PC-9 (cell line): ENCODE results near the gene DBET. TPM values are rescaled to one million over a fixed set of nuclear protein-coding genes. Genes with fewer than 3 reads are reported as not detected.
A peak's percentile ranks its signal among the peaks of the same experiment; 100 is the strongest.
"Not testable (repeated sequence)": the region's sequence is repeated elsewhere in the genome, so short reads cannot be mapped to it uniquely, and the experiment has no call there.

Experiments
- BruUV-seq: library from RNA; stranded (reverse); fragments of 400-500 nt; replicated peaks from 2 replicates; lab custom pipeline; 2021; lab: Mats Ljungman, UMichigan
- CTCF ChIA-PET: fragments of 300-600 bp; sonication (Branson Sonifier 250); formaldehyde crosslinking; loops from one replicate; lab custom pipeline; 2022; ENCODE audit warnings: antibody characterized with exemption; lab: Charles Lee
- POLR2A ChIA-PET: fragments of 300-600 bp; sonication (Branson Sonifier 250); formaldehyde crosslinking; loops from one replicate; lab custom pipeline; 2022; ENCODE audit warnings: antibody characterized with exemption; ENCODE audit not compliant: unreplicated experiment; lab: Charles Lee
- DNase-seq, 2 experiments: peaks; one replicate each; pipeline versions ENCODE4 v3.0.0 to v3.0.0-alpha.2; 2015 to 2022; ENCODE audit warnings: mixed read lengths in 1 of 2
- H2AFZ ChIP-seq: fragments of 200-600 bp; sonication (generic); 2 replicates; pipeline ENCODE4 v1.8.1; 2017; ENCODE audit warnings: antibody characterized with exemption
- H3F3A ChIP-seq: fragments of 200-600 bp; sonication (generic); 2 replicates; pipeline ENCODE4 v1.8.1; 2017; ENCODE audit warnings: antibody characterized with exemption, mild to moderate bottlenecking, low read depth; ENCODE audit not compliant: insufficient read depth
- H3K27ac ChIP-seq: fragments of 200-600 bp; sonication (generic); 2 replicates; pipeline ENCODE4 v1.6.1; 2016; ENCODE audit warnings: mixed run types
- H3K27me3 ChIP-seq: fragments of 200-600 bp; sonication (generic); 2 replicates; pipeline ENCODE4 v1.6.1; 2016; ENCODE audit warnings: low read depth, mixed run types; ENCODE audit not compliant: insufficient read depth
- H3K36me3 ChIP-seq: fragments of 200-600 bp; sonication (generic); 2 replicates; pipeline ENCODE4 v1.6.1; 2016; ENCODE audit warnings: low read depth, mixed run types
- H3K4me1 ChIP-seq: fragments of 200-600 bp; sonication (generic); replicated peaks from 2 replicates; pipeline ENCODE4 v1.6.1; 2016; ENCODE audit warnings: mixed run types; ENCODE audit not compliant: insufficient read depth
- H3K4me2 ChIP-seq: fragments of 200-600 bp; sonication (generic); 2 replicates; pipeline ENCODE4 v1.6.1; 2017; ENCODE audit warnings: mixed run types
- H3K4me3 ChIP-seq: fragments of 200-600 bp; sonication (generic); 2 replicates; pipeline ENCODE4 v1.6.1; 2016; ENCODE audit warnings: mixed run types
- H3K79me2 ChIP-seq: fragments of 200-600 bp; sonication (generic); 2 replicates; pipeline ENCODE4 v1.6.1; 2017; ENCODE audit warnings: low read depth, mixed run types
- H3K9me2 ChIP-seq: fragments of 200-600 bp; sonication (generic); 2 replicates; pipeline ENCODE4 v1.8.1; 2017; ENCODE audit warnings: mild to moderate bottlenecking; ENCODE audit not compliant: insufficient read depth
- H3K9me3 ChIP-seq: fragments of 200-600 bp; sonication (generic); 2 replicates; pipeline ENCODE4 v1.8.1; 2016; ENCODE audit warnings: low read depth; ENCODE audit not compliant: insufficient read depth
- H4K20me1 ChIP-seq: fragments of 200-600 bp; sonication (generic); 2 replicates; pipeline ENCODE4 v1.8.1; 2017; ENCODE audit not compliant: insufficient read depth
- CTCF ChIP-seq: fragments of 200-600 bp; sonication (generic); conservative IDR thresholded peaks from 2 replicates; pipeline ENCODE4 v1.6.1; 2017; ENCODE audit warnings: mixed run types, antibody characterized with exemption, mild to moderate bottlenecking, moderate library complexity
- intact Hi-C: fragments of 100-400 bp; cut with micrococcal nuclease; formaldehyde crosslinking; loops from one replicate; pipeline ENCODE4 v1.10.0; 2022; ENCODE audit not compliant: unreplicated experiment
- total RNA-seq: library from RNA; stranded (reverse); gene quantifications from 2 replicates; pipeline ENCODE4 v1.2.3, GENCODE V29; 2021

The DBET gene
- total RNA-seq, 1 experiment from 2014 or later: not detected

- H3K4me2 ChIP-seq, H3K79me2 ChIP-seq, H3K9me2 ChIP-seq, DNase-seq, BruUV-seq, H3K4me1 ChIP-seq, intact Hi-C loops, CTCF ChIA-PET, H3K36me3 ChIP-seq, H4K20me1 ChIP-seq, H3K27me3 ChIP-seq, H3K9me3 ChIP-seq, POLR2A ChIA-PET, H2AFZ ChIP-seq, H3K27ac ChIP-seq, H3K4me3 ChIP-seq, H3F3A ChIP-seq: not testable (repeated sequence)
- TF ChIP-seq CTCF: 0 out of 2 replicates have a peak, but pooled peaks have one; percentile 11
Measured at GRCh38 chr4:190047627-190048026, 16.7 kb upstream of the DBET start.

- H2AFZ ChIP-seq, BruUV-seq, H3K27me3 ChIP-seq, DNase-seq, H3K4me2 ChIP-seq, H3K79me2 ChIP-seq, H3K4me3 ChIP-seq, H3K9me3 ChIP-seq, H3F3A ChIP-seq, H3K36me3 ChIP-seq, H4K20me1 ChIP-seq, CTCF ChIA-PET, H3K9me2 ChIP-seq, H3K4me1 ChIP-seq, POLR2A ChIA-PET, H3K27ac ChIP-seq, intact Hi-C loops: not testable (repeated sequence)
Measured at GRCh38 chr4:190049378-190050239, 14.7 kb upstream of the DBET start.

DNA sequence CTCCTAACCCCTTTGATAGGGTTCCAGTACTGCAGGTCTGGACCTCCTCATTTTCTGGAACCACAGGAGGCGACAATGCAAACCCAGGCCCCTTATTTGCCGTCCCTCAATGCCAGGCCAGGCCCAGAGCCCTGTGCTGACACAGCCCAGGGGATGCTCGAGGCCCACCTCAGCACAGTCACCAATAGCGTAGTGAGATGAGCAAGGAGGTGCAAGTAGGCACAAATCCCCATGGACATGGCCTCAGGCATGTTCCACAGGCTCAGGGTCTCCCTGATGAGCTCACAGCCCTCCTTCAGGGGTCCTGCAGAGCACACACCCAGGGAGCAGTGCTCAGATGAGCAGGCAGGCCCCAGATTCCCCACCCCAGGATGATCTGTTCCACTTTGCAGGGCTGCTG lies 5.3 kb upstream of the DBET start:
- H3K9me3 ChIP-seq, CTCF ChIA-PET, H3K27me3 ChIP-seq, H4K20me1 ChIP-seq, BruUV-seq, H3K36me3 ChIP-seq, H2AFZ ChIP-seq, POLR2A ChIA-PET, H3K9me2 ChIP-seq, H3K4me2 ChIP-seq, H3K4me3 ChIP-seq, H3K79me2 ChIP-seq, H3K27ac ChIP-seq, H3K4me1 ChIP-seq, H3F3A ChIP-seq, intact Hi-C loops, DNase-seq: not testable (repeated sequence)

GRCh38 chr4:190064805-190065204 lies 503 bp downstream of the DBET start:
- H3F3A ChIP-seq, H3K4me2 ChIP-seq, CTCF ChIA-PET, DNase-seq, H3K9me2 ChIP-seq, H2AFZ ChIP-seq, H3K27me3 ChIP-seq, POLR2A ChIA-PET, H3K9me3 ChIP-seq, H3K27ac ChIP-seq, intact Hi-C loops, H3K4me3 ChIP-seq, BruUV-seq, H4K20me1 ChIP-seq, H3K4me1 ChIP-seq, H3K79me2 ChIP-seq, H3K36me3 ChIP-seq: not testable (repeated sequence)

GRCh38 chr4:190068351-190068750 lies 4.0 kb downstream of the DBET start:
- BruUV-seq, CTCF ChIA-PET, H3K4me1 ChIP-seq, H3K27ac ChIP-seq, H3K79me2 ChIP-seq, intact Hi-C loops, H2AFZ ChIP-seq, H3K27me3 ChIP-seq, POLR2A ChIA-PET, H4K20me1 ChIP-seq, H3F3A ChIP-seq, DNase-seq, H3K9me2 ChIP-seq, H3K9me3 ChIP-seq, H3K4me3 ChIP-seq, H3K4me2 ChIP-seq, H3K36me3 ChIP-seq: not testable (repeated sequence)

DNA sequence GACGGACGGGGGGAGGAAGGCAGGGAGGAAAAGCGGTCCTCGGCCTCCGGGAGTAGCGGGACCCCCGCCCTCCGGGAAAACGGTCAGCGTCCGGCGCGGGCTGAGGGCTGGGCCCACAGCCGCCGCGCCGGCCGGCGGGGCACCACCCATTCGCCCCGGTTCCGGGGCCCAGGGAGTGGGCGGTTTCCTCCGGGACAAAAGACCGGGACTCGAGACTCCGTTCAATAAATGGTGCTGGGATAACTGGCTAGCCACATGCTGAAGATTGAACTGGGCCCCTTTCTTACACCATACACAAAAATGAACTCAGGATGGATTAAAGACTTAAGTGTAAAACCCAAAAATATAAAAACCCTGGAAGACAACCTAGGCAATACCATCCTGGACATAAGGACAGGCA lies 28.8 kb downstream of the DBET start:
- BruUV-seq, CTCF ChIA-PET, H3K27ac ChIP-seq, intact Hi-C loops, H3F3A ChIP-seq, H3K4me3 ChIP-seq, H4K20me1 ChIP-seq, H3K9me2 ChIP-seq, H2AFZ ChIP-seq, H3K4me2 ChIP-seq, H3K4me1 ChIP-seq, H3K27me3 ChIP-seq, H3K79me2 ChIP-seq, H3K9me3 ChIP-seq, DNase-seq, H3K36me3 ChIP-seq, POLR2A ChIA-PET: not testable (repeated sequence)

GRCh38 chr4:190094031-190094430 lies 29.7 kb downstream of the DBET start:
- DNase-seq, H2AFZ ChIP-seq, H3K4me2 ChIP-seq, H4K20me1 ChIP-seq, H3K9me3 ChIP-seq, H3K4me3 ChIP-seq, intact Hi-C loops, H3K4me1 ChIP-seq, CTCF ChIA-PET, H3K36me3 ChIP-seq, POLR2A ChIA-PET, H3K9me2 ChIP-seq, H3F3A ChIP-seq, H3K27me3 ChIP-seq, BruUV-seq, H3K79me2 ChIP-seq, H3K27ac ChIP-seq: not testable (repeated sequence)
